ENCODE data around the gene RNF166. TPM values are rescaled to one million over a fixed set of nuclear protein-coding genes. Genes with fewer than 3 reads are reported as not detected.

Gene RNF166
- total and polyA plus RNA-seq, 2 of the 13 experiments (the other 11 are each of a cell fraction or from before 2014, with no cell fraction given), result 21.4 to 23.0 TPM

DNA sequence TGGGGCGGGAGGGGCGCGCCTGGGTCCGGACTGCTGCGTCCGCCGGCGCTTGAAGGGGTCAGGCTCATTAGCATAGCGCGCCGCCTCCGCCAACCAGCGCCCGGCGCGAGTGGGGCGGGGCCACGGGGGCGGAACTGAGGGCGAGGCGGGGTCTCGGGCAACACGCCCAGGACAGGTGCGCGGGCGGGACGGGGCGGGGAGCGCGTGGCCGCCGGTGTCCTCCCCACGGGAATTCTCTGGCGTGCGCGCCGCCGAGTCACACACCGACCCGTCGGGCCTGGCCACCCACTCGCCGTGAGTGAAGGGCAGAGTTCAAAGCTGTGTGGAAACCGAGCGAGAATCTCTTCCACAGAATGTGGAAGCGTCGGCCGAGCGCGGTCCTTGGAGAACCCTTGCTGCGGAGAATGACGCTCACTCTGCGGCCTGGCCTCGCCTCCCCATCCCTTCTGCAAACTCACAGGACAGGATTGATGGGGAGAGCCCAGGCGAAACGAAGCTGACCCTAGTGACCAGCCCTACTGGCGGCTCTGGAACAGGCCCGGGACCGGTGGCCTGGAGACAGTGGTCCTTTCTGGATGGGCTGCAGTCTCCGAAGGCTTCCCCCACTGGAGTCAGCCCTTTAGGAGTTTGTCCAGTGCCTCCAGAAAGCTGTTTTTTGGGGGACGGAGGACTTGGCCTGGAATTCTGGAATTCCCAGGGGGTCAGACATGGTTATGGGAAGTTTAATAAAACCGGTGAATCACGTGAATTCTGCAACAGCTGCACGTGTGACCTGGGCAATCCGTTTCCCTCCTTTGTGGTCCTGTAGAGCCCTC, 19.6 kb downstream of the RNF166 start, which contains the start of gene SNAI3 (continued):
- TF ChIP-seq ZNF724P (CRISPR knock-in tag; IDR thresholded peaks at IDR 0.05; ENCODE audit: borderline replicate concordance) (peak; percentile 74), HNRNPL (IDR thresholded peaks at IDR 0.05; ENCODE audit: low read depth, low read length) (no peak), AKAP8 (CRISPR knock-in tag; IDR thresholded peaks at IDR 0.05) (peak; percentile 83; the same call in 1 of the 2 replicates), SOX6 (IDR thresholded peaks at IDR 0.05) (no peak), SOX6 (CRISPR knock-in tag; IDR thresholded peaks at IDR 0.05) (peak; percentile 66; the same call in 1 of the 2 replicates), ZNF180 (CRISPR knock-in tag; IDR thresholded peaks at IDR 0.05; ENCODE audit: borderline replicate concordance, low read depth) (no peak), NFE2L1 (CRISPR knock-in tag; IDR thresholded peaks at IDR 0.05; ENCODE audit: borderline replicate concordance) (peak; percentile 68; the same call in 1 of the 2 replicates), SIN3A (IDR thresholded peaks at IDR 0.05; ENCODE audit: borderline replicate concordance, low read depth, low read length) (peak; percentile 45; the same call in 1 of the 2 replicates)
- TF ChIP-seq, protein P1, sequence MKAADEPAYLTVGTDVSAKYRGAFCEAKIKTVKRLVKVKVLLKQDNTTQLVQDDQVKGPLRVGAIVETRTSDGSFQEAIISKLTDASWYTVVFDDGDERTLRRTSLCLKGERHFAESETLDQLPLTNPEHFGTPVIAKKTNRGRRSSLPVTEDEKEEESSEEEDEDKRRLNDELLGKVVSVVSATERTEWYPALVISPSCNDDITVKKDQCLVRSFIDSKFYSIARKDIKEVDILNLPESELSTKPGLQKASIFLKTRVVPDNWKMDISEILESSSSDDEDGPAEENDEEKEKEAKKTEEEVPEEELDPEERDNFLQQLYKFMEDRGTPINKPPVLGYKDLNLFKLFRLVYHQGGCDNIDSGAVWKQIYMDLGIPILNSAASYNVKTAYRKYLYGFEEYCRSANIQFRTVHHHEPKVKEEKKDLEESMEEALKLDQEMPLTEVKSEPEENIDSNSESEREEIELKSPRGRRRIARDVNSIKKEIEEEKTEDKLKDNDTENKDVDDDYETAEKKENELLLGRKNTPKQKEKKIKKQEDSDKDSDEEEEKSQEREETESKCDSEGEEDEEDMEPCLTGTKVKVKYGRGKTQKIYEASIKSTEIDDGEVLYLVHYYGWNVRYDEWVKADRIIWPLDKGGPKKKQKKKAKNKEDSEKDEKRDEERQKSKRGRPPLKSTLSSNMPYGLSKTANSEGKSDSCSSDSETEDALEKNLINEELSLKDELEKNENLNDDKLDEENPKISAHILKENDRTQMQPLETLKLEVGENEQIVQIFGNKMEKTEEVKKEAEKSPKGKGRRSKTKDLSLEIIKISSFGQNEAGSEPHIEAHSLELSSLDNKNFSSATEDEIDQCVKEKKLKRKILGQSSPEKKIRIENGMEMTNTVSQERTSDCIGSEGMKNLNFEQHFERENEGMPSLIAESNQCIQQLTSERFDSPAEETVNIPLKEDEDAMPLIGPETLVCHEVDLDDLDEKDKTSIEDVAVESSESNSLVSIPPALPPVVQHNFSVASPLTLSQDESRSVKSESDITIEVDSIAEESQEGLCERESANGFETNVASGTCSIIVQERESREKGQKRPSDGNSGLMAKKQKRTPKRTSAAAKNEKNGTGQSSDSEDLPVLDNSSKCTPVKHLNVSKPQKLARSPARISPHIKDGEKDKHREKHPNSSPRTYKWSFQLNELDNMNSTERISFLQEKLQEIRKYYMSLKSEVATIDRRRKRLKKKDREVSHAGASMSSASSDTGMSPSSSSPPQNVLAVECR (CRISPR knock-in tag; IDR thresholded peaks at IDR 0.05; ENCODE audit: borderline replicate concordance), result peak; percentile 79
